ENCODE data around the gene DNAH9. TPM values are rescaled to one million over a fixed set of nuclear protein-coding genes. Genes with fewer than 3 reads are reported as not detected.

DNAH9 gene
- total and polyA plus RNA-seq, 2 experiments from 2014 or later = 0.24 to 1.8 TPM

GRCh38 chr17:11772031-11772430 is 173.8 kb downstream of the DNAH9 start:
- DNase-seq (ENCODE audit: low read depth in 1 of 2, low spot score in 1 of 2) = no peak
- Histone ChIP-seq H3K36me3 (no peaks in the 10 kb centered on the region), H3K4me1 (ENCODE audit: low read depth) (no peaks in the 10 kb centered on the region), H3K4me3 (no peak overlapping the region), H3K27ac (no peak overlapping the region), H3K27me3 (no peaks in the 10 kb centered on the region), H3K9me3 (ENCODE audit: low read depth) (no peaks in the 10 kb centered on the region)
- TF ChIP-seq, protein P1, sequence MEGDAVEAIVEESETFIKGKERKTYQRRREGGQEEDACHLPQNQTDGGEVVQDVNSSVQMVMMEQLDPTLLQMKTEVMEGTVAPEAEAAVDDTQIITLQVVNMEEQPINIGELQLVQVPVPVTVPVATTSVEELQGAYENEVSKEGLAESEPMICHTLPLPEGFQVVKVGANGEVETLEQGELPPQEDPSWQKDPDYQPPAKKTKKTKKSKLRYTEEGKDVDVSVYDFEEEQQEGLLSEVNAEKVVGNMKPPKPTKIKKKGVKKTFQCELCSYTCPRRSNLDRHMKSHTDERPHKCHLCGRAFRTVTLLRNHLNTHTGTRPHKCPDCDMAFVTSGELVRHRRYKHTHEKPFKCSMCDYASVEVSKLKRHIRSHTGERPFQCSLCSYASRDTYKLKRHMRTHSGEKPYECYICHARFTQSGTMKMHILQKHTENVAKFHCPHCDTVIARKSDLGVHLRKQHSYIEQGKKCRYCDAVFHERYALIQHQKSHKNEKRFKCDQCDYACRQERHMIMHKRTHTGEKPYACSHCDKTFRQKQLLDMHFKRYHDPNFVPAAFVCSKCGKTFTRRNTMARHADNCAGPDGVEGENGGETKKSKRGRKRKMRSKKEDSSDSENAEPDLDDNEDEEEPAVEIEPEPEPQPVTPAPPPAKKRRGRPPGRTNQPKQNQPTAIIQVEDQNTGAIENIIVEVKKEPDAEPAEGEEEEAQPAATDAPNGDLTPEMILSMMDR (IDR thresholded peaks at IDR 0.05; ENCODE audit: low read depth, low read length) = no peak

GRCh38 chr17:11779892-11780291 is 181.6 kb downstream of the DNAH9 start:
- Histone ChIP-seq H3K27ac (no peak overlapping the region), H3K27me3 (no peaks in the 10 kb centered on the region), H3K9me3 (ENCODE audit: low read depth) (no peaks in the 10 kb centered on the region), H3K4me3 (no peak overlapping the region), H3K4me1 (ENCODE audit: low read depth) (no peaks in the 10 kb centered on the region), H3K36me3 (no peaks in the 10 kb centered on the region)
- no peak for DNase-seq (ENCODE audit: low read depth in 1 of 2, low spot score in 1 of 2)
- TF ChIP-seq, protein P1 (IDR thresholded peaks at IDR 0.05; ENCODE audit: low read depth, low read length) = no peak

- Histone ChIP-seq H3K27me3 (no peaks in the 10 kb centered on the region), H3K27ac (no peak overlapping the region), H3K4me1 (ENCODE audit: low read depth) (no peaks in the 10 kb centered on the region), H3K4me3 (no peak overlapping the region), H3K9me3 (ENCODE audit: low read depth) (no peaks in the 10 kb centered on the region), H3K36me3 (no peaks in the 10 kb centered on the region)
- TF ChIP-seq, protein P1 (IDR thresholded peaks at IDR 0.05; ENCODE audit: low read depth, low read length) = no peak
- no peak for DNase-seq (ENCODE audit: low read depth in 1 of 2, low spot score in 1 of 2)
Observed at GRCh38 chr17:11780621-11781020, 182.4 kb downstream of the DNAH9 start.

DNA sequence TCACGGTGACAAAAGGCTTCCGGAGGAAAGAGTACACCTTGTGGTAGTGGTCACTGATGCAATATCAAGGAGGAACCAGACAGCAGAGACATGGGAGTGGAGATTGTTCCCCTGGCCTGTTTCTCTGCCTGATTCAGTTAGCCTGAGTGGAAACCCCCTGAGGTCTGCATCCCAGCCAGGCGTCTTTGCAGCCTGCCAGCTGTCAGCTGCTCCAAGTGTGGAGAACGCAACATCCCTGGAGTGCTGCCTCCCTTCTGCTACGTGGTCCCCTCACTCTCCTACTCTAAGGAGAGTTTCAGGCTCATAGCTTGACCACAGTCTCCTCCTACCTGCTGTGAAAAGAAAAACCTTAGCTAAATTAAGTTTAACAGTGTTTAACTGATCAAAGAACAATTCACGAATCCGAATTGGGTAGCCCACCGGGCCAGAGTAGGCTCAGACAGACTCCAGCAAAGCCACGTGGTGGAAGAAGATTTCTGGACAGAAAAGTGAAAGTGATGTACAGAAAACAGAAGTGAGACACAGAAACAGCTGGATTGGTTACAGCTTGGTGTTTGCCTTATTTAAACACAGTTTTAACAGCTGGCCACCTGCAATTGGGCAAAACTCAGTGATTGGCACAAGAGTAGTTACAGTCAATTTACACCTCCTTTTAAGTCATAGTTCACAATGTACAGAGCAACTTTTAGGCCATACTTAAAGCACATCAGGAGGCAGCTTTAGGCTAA is 188.6 kb downstream of the DNAH9 start:
- Histone ChIP-seq H3K36me3 (no peaks in the 10 kb centered on the region), H3K9me3 (ENCODE audit: low read depth) (no peaks in the 10 kb centered on the region), H3K4me1 (ENCODE audit: low read depth) (no peaks in the 10 kb centered on the region), H3K27ac (no peak overlapping the region), H3K4me3 (no peak overlapping the region), H3K27me3 (no peaks in the 10 kb centered on the region)
- TF ChIP-seq, protein P1 (IDR thresholded peaks at IDR 0.05; ENCODE audit: low read depth, low read length) = no peak
- DNase-seq (ENCODE audit: low read depth in 1 of 2, low spot score in 1 of 2) = no peak

GRCh38 chr17:11795906-11796305 is 197.6 kb downstream of the DNAH9 start:
- Histone ChIP-seq H3K9me3 (ENCODE audit: low read depth) (no peaks in the 10 kb centered on the region), H3K27me3 (no peaks in the 10 kb centered on the region), H3K4me3 (no peak overlapping the region), H3K4me1 (ENCODE audit: low read depth) (no peaks in the 10 kb centered on the region), H3K27ac (no peak overlapping the region), H3K36me3 (no peaks in the 10 kb centered on the region)
- DNase-seq (ENCODE audit: low read depth in 1 of 2, low spot score in 1 of 2) = no peak
- TF ChIP-seq, protein P1 (IDR thresholded peaks at IDR 0.05; ENCODE audit: low read depth, low read length) = no peak

All from cardiac muscle cell (in vitro differentiated cells and primary cell).